Stimulated activated CD8-positive, alpha-beta memory T cell treated with anti-CD3 and anti-CD28 coated beads, Interleukin-7, amount 100 ng/mL, for 4 hours (primary cell): ENCODE results near the gene FGFR2.
"Not testable (repeated sequence)": the region's sequence is repeated elsewhere in the genome, so short reads cannot be mapped to it uniquely, and the experiment has no call there.

Experiments used
- DNase-seq, 2 donors: peaks; one replicate each; pipeline ENCODE4 v3.0.0-alpha.2; 2020; ENCODE audit warnings: low read depth in 2 of 2

FGFR2 gene

GRCh38 chr10:121524157-121524817, 74.0 kb downstream of the FGFR2 start:
- DNase-seq: no peak

GRCh38 chr10:121522831-121523230, 75.4 kb downstream of the FGFR2 start:
- DNase-seq: no peak

GRCh38 chr10:121521794-121522556, 76.3 kb downstream of the FGFR2 start:
- no peak for DNase-seq

GRCh38 chr10:121520526-121520925, 77.7 kb downstream of the FGFR2 start:
- DNase-seq: not testable (repeated sequence)

GRCh38 chr10:121519901-121520493, 78.2 kb downstream of the FGFR2 start:
- no peak for DNase-seq

- DNase-seq: no peak
These were observed 78.8 kb downstream of the FGFR2 start for GRCh38 chr10:121519411-121519810.

GRCh38 chr10:121518333-121518732, 79.9 kb downstream of the FGFR2 start:
- no peak for DNase-seq

- DNase-seq: no peak
These were observed 82.0 kb downstream of the FGFR2 start for GRCh38 chr10:121516093-121516865.

- no peak for DNase-seq
These were observed 83.9 kb downstream of the FGFR2 start for GRCh38 chr10:121514141-121514865.

- no peak for DNase-seq
These were observed 86.3 kb downstream of the FGFR2 start for GRCh38 chr10:121511943-121512342.

GRCh38 chr10:121511460-121511859, 86.8 kb downstream of the FGFR2 start:
- DNase-seq: no peak

- DNase-seq: no peak
These were observed 88.0 kb downstream of the FGFR2 start for GRCh38 chr10:121510201-121510771.

GRCh38 chr10:121509796-121510195, 88.4 kb downstream of the FGFR2 start:
- no peak for DNase-seq

- DNase-seq: no peak
These were observed 89.1 kb downstream of the FGFR2 start for GRCh38 chr10:121509112-121509511.

GRCh38 chr10:121503587-121504051, 94.6 kb downstream of the FGFR2 start:
- no peak for DNase-seq

GRCh38 chr10:121501796-121502195, 96.4 kb downstream of the FGFR2 start:
- DNase-seq: no peak

- no peak for DNase-seq
These were observed 97.4 kb downstream of the FGFR2 start for GRCh38 chr10:121500701-121501332.

GRCh38 chr10:121497513-121498470, 100.5 kb downstream of the FGFR2 start:
- DNase-seq: no peak

GRCh38 chr10:121495719-121496118, 102.5 kb downstream of the FGFR2 start:
- DNase-seq: no peak
